HFF-Myc (cell line): ENCODE measurements around the gene HIRIP3.

Experiments used
- DNase-seq: peaks from one replicate; pipeline ENCODE4 v3.0.0-alpha.2; 2011; ENCODE audit warnings: low read depth; ENCODE audit errors: extremely low read depth
- H3K4me3 ChIP-seq: replicated peaks from 2 replicates; pipeline ENCODE4 v1.5.1; 2011; ENCODE audit warnings: low read depth, mild to moderate bottlenecking, control low read depth, low read length
- TF ChIP-seq, protein P1 (sequence below): IDR thresholded peaks from 2 replicates; pipeline ENCODE4 v1.5.1; 2012; ENCODE audit warnings: mild to moderate bottlenecking, low read depth, low read length, control low read depth; ENCODE audit errors: missing control alignments

Gene HIRIP3

DNA sequence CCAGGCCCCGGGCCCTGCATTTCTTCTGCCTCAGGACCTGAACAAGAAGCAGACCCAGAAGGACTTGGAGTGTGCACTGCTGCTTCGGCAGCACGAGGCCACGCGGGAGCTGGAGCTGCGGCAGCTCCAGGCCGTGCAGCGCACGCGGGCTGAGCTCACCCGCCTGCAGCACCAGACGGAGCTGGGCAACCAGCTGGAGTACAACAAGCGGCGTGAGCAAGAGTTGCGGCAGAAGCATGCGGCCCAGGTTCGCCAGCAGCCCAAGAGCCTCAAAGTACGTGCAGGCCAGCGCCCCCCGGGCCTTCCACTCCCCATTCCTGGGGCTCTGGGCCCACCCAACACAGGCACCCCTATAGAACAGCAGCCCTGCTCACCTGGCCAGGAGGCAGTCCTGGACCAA is 9.2 kb downstream of the HIRIP3 start:
- TF ChIP-seq, protein P1, sequence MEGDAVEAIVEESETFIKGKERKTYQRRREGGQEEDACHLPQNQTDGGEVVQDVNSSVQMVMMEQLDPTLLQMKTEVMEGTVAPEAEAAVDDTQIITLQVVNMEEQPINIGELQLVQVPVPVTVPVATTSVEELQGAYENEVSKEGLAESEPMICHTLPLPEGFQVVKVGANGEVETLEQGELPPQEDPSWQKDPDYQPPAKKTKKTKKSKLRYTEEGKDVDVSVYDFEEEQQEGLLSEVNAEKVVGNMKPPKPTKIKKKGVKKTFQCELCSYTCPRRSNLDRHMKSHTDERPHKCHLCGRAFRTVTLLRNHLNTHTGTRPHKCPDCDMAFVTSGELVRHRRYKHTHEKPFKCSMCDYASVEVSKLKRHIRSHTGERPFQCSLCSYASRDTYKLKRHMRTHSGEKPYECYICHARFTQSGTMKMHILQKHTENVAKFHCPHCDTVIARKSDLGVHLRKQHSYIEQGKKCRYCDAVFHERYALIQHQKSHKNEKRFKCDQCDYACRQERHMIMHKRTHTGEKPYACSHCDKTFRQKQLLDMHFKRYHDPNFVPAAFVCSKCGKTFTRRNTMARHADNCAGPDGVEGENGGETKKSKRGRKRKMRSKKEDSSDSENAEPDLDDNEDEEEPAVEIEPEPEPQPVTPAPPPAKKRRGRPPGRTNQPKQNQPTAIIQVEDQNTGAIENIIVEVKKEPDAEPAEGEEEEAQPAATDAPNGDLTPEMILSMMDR: no peak
- DNase-seq: no peak

DNA sequence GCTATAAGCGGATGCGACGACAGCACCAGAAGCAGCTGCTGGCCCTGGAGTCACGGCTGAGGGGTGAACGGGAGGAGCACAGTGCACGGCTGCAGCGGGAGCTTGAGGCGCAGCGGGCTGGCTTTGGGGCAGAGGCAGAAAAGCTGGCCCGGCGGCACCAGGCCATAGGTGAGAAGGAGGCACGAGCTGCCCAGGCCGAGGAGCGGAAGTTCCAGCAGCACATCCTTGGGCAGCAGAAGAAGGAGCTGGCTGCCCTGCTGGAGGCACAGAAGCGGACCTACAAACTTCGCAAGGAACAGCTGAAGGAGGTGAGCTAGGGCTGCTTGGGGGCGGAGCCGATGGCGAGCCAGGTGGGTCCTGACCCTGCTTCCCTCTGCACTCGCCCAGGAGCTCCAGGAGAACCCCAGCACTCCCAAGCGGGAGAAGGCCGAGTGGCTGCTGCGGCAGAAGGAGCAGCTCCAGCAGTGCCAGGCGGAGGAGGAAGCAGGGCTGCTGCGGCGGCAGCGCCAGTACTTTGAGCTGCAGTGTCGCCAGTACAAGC is 10.1 kb downstream of the HIRIP3 start:
- TF ChIP-seq, protein P1: no peak
- H3K4me3 ChIP-seq: no peak overlapping the region
- no peak for DNase-seq

More for the DNA sequence above, 9.2 kb downstream of the HIRIP3 start:
- H3K4me3 ChIP-seq: no peak overlapping the region

DNA sequence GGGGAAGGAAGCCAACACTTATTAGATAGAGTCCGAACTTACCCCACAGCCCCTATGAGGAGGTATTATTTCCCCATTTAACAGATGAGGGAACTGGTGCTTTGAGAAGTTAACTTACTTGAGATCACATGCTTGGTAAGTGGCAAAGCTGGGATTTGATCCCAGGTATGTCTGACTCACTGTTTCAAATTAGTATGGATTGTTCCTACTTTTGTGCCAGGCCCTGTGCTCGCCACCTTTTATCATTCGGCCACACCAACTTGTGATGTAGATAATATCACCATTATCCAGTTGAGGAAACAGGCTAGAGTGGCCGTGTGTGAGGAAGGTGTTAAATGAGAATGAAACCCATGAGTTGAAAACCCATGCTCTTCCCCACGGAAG is 10.7 kb downstream of the HIRIP3 start:
- TF ChIP-seq, protein P1: no peak
- no peak overlapping the region for H3K4me3 ChIP-seq
- DNase-seq: no peak

DNA sequence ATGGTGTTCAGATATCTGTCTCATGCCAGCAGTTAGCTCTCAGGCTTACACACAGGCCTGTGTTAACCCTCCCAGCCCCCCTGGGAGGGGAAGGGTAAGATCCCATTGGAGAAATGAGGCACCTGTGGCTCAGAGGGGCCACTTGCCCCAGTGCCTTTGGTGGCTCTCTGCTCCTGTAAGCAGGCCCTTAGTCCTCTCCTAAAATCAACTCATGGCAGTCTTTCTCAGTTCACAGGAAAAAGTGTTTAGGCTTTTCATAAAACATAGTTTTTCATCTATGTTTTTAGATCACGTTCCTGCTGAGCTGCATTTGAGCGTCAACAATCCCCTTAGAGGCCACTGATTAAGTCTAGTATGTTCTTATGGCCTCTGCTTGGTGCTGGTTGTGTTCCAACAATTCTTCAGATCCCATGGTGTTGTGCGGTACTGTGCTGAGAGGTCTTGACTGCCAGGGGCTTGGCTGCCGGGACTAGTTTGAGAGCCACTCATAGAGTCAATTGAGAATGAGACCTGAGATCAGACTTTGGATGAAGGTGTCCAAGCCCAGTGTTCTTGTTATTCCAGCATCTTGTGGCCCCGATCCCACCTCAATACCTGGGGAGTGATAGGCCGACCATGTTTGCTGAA is 11.2 kb downstream of the HIRIP3 start:
- no peak overlapping the region for H3K4me3 ChIP-seq
- TF ChIP-seq, protein P1: no peak

DNA sequence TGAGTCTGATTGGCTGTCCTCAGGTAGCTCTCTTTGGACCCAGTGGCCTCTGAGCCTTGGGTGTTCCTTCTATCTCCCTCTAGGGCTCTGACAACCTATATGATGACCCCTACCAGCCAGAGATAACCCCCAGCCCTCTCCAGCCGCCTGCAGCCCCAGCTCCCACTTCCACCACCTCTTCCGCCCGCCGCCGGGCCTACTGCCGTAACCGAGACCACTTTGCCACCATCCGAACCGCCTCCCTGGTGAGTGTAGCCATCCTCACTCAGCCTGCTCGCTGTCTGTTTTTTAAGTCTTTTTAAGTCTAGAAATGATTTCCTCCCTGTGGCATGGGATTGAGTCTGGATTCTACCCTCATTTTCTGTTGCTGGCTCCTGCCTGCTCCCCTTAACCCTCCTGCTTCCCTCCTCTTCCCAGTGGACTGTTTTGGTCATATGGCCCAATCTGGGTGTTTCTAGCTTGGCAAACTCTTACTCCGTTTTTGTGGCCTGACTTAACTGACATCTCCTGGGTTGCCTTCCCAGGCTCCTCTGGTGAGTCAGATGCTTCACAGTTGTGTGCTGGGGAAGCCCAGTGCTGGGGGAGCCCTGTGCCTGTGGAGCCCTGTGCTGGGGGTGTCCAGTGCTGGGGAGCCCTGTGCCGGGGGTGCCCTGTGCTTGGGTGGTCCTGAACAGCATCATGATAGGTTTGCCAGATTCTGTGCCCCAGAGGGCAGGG is 11.8 kb downstream of the HIRIP3 start:
- TF ChIP-seq, protein P1: no peak
- no peak for DNase-seq
- no peak overlapping the region for H3K4me3 ChIP-seq

More for the DNA sequence above, 11.2 kb downstream of the HIRIP3 start:
- DNase-seq: no peak

DNA sequence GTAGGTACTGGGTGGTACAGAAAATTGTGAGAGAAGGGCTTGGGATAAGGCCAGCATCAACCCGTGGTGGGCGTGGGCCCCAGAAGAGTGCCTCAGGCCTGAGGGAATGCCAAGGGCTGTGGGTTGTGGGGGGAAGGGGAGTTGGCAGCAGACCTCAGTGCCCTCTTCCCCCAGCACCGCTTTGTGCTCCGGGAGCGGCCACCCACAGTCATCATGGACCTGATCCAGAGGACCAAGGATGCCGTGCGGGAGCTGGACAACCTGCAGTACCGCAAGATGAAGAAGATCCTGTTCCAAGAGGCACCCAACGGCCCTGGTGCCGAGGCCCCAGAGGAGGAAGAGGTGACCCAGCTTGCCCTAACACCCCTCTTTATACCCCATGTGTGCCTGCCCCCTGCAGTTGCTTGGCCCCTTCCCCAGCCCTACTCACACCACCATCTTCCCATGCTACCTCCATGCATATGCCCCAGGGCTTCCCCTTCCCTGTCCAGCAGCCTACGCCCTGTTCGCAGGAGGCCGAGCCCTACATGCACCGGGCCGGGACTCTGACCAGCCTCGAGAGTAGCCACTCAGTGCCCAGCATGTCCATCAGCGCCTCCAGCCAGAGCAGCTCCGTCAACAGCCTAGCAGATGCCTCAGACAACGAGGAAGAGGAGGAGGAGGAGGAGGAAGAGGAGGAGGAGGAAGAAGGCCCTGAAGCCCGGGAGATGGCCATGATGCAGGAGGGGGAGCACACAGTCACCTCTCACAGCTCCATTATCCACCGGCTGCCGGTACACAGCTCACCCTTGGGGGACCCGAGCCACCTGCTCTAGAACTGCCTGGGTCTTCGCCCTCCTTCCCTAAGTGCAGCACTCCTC is 12.6 kb downstream of the HIRIP3 start:
- TF ChIP-seq, protein P1: no peak
- DNase-seq: no peak
- H3K4me3 ChIP-seq: no peak overlapping the region
